Measurements from ENCODE around the gene GRAMD2B. TPM values are rescaled to one million over a fixed set of nuclear protein-coding genes. Genes with fewer than 3 reads are reported as not detected.
"Not testable (repeated sequence)": the region's sequence is repeated elsewhere in the genome, so short reads cannot be mapped to it uniquely, and the experiment has no call there.

GRAMD2B gene
- total RNA-seq, 1 donor = 6.9 TPM

DNA sequence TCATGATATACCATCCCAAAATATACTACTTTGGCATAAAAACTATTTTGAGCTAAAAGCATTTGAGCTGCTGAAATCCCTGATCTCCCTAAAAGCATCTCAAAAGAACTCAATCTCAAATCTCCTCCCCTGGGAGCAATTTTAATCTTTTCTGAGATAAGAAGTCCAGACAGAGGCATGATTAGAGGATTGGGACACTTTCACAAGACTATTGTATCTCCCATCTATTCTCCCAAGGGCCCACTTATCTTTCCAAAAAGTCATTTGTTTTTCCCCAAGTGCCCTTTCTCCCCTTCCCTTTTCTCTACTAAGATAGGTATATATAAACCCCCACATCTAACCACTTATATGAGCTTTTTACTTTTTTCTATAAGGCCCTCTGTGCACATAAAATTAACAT is 92.1 kb downstream of the GRAMD2B start:
- no peaks in the 10 kb centered on the region for H3K27me3 ChIP-seq (ENCODE audit: insufficient read depth, low read length)
- no peak overlapping the region for H3K4me3 ChIP-seq (ENCODE audit: low read length)
- H3K9me3 ChIP-seq (ENCODE audit: low read depth, low read length) = no peaks in the 10 kb centered on the region
- no peaks in the 10 kb centered on the region for H3K4me1 ChIP-seq (ENCODE audit: insufficient read depth, low read length)

GRCh38 chr5:126516133-126516532 is 92.9 kb downstream of the GRAMD2B start:
- Histone ChIP-seq H3K27me3 (ENCODE audit: insufficient read depth, low read length) (no peaks in the 10 kb centered on the region), H3K4me1 (ENCODE audit: insufficient read depth, low read length) (no peaks in the 10 kb centered on the region), H3K4me3 (ENCODE audit: low read length) (no peak overlapping the region), H3K9me3 (ENCODE audit: low read depth, low read length) (no peaks in the 10 kb centered on the region)

GRCh38 chr5:126516852-126517251 is 93.6 kb downstream of the GRAMD2B start:
- Histone ChIP-seq H3K4me1 (ENCODE audit: insufficient read depth, low read length) (no peaks in the 10 kb centered on the region), H3K4me3 (ENCODE audit: low read length) (no peak overlapping the region), H3K27me3 (ENCODE audit: insufficient read depth, low read length) (no peaks in the 10 kb centered on the region), H3K9me3 (ENCODE audit: low read depth, low read length) (no peaks in the 10 kb centered on the region)

GRCh38 chr5:126519223-126519622 is 96.0 kb downstream of the GRAMD2B start:
- not testable (repeated sequence) for H3K27me3 ChIP-seq (ENCODE audit: insufficient read depth, low read length); H3K4me1 ChIP-seq (ENCODE audit: insufficient read depth, low read length); H3K9me3 ChIP-seq (ENCODE audit: low read depth, low read length); H3K4me3 ChIP-seq (ENCODE audit: low read length)

- no peaks in the 10 kb centered on the region for H3K27me3 ChIP-seq (ENCODE audit: insufficient read depth, low read length)
- H3K9me3 ChIP-seq (ENCODE audit: low read depth, low read length) = no peaks in the 10 kb centered on the region
- H3K4me3 ChIP-seq (ENCODE audit: low read length) = no peak overlapping the region
Observed at GRCh38 chr5:126519637-126520592, 96.7 kb downstream of the GRAMD2B start.

GRCh38 chr5:126520593-126520953 is 97.4 kb downstream of the GRAMD2B start:
- Histone ChIP-seq H3K9me3 (ENCODE audit: low read depth, low read length) (no peaks in the 10 kb centered on the region), H3K4me1 (ENCODE audit: insufficient read depth, low read length) (no peaks in the 10 kb centered on the region), H3K4me3 (ENCODE audit: low read length) (no peak overlapping the region), H3K27me3 (ENCODE audit: insufficient read depth, low read length) (no peaks in the 10 kb centered on the region)

More at GRCh38 chr5:126519637-126520592, 96.7 kb downstream of the GRAMD2B start:
- no peaks in the 10 kb centered on the region for H3K4me1 ChIP-seq (ENCODE audit: insufficient read depth, low read length)

DNA sequence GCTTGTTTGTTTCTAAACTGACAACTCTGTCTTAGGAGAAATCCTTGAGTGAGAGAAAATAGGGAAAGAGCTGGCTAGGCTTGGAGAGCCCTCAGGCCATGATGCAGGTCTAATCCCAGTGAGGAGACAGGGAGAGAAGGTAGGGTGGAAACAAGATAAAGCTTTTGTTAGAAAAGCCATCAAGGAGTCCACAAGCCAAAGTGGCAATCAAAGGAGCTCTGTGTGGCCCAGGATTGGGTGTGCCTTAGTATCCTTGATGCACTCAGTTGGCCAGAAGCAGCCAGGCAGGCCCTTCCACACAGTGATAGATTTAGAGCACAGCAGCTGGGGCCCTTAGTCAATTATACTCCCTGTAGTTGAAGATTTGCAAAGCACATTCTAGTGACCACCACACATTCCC is 97.9 kb downstream of the GRAMD2B start:
- no peaks in the 10 kb centered on the region for H3K27me3 ChIP-seq (ENCODE audit: insufficient read depth, low read length)
- no peak overlapping the region for H3K4me3 ChIP-seq (ENCODE audit: low read length)
- H3K9me3 ChIP-seq (ENCODE audit: low read depth, low read length) = no peaks in the 10 kb centered on the region
- H3K4me1 ChIP-seq (ENCODE audit: insufficient read depth, low read length) = no peaks in the 10 kb centered on the region

- Histone ChIP-seq H3K27me3 (ENCODE audit: insufficient read depth, low read length) (no peaks in the 10 kb centered on the region), H3K9me3 (ENCODE audit: low read depth, low read length) (no peaks in the 10 kb centered on the region), H3K4me3 (ENCODE audit: low read length) (no peak overlapping the region), H3K4me1 (ENCODE audit: insufficient read depth, low read length) (no peaks in the 10 kb centered on the region)
Observed at GRCh38 chr5:126523818-126524510, 100.8 kb downstream of the GRAMD2B start.

DNA sequence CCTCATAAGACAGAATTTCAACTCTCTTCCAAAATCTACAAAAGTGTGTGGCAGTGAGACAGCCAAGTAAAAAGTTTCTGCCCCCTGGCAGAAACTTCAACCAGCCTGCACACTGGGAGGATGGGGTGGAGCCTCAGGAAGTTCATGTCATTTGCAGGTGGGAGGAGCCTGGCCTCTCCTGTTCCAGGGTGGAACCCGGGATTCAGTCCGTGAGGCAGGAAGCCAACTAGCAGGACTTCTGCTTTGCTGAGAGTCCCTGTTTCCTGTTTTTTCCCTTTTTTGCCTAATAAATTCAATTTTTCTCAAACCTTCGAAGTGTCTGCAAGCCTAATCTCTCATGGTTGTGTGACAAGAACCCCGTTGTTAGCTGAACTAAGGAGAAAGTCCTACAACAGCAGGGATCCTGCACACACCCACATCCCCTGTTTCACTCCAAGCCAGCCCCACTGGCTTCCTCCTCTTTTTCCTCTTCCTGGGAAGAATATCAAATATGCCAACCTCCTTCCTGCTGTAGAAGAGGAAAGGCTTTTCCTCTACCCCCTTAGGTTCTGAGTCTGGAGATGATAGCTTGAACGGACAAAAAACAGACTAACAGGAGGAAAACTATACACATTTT is 102.5 kb downstream of the GRAMD2B start:
- Histone ChIP-seq H3K27me3 (ENCODE audit: insufficient read depth, low read length) (no peaks in the 10 kb centered on the region), H3K4me1 (ENCODE audit: insufficient read depth, low read length) (no peaks in the 10 kb centered on the region), H3K9me3 (ENCODE audit: low read depth, low read length) (no peaks in the 10 kb centered on the region)

GRCh38 chr5:126526493-126526892 is 103.3 kb downstream of the GRAMD2B start:
- Histone ChIP-seq H3K9me3 (ENCODE audit: low read depth, low read length) (no peaks in the 10 kb centered on the region), H3K4me3 (ENCODE audit: low read length) (no peak overlapping the region), H3K4me1 (ENCODE audit: insufficient read depth, low read length) (no peaks in the 10 kb centered on the region), H3K27me3 (ENCODE audit: insufficient read depth, low read length) (no peaks in the 10 kb centered on the region)

More for the DNA sequence above, 102.5 kb downstream of the GRAMD2B start:
- no peak overlapping the region for H3K4me3 ChIP-seq (ENCODE audit: low read length)

- no peak overlapping the region for H3K4me3 ChIP-seq (ENCODE audit: low read length)
- no peaks in the 10 kb centered on the region for H3K4me1 ChIP-seq (ENCODE audit: insufficient read depth, low read length)
- no peaks in the 10 kb centered on the region for H3K9me3 ChIP-seq (ENCODE audit: low read depth, low read length)
- no peaks in the 10 kb centered on the region for H3K27me3 ChIP-seq (ENCODE audit: insufficient read depth, low read length)
Observed at GRCh38 chr5:126527158-126527557, 103.9 kb downstream of the GRAMD2B start.

DNA sequence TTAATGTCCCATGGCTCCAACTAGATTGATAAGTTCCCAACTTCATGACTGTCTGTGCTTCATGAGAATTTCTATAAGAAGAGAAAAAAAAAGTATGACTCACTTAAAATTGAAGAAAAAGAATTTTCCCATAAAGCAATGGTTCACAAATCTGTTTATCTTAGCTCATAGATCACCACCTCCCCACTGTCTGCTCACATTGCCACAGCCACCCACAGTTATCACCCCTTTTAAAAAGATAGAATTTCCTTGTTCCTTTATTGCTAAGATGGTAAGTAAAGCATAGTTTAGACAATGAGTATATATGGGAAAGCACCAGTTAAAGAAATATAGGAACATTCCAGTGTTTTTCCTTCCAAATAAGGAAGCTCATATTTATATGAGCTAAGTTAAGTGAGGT is 104.7 kb downstream of the GRAMD2B start:
- Histone ChIP-seq H3K9me3 (ENCODE audit: low read depth, low read length) (no peaks in the 10 kb centered on the region), H3K4me3 (ENCODE audit: low read length) (no peak overlapping the region), H3K27me3 (ENCODE audit: insufficient read depth, low read length) (no peaks in the 10 kb centered on the region), H3K4me1 (ENCODE audit: insufficient read depth, low read length) (no peaks in the 10 kb centered on the region)

- no peaks in the 10 kb centered on the region for H3K9me3 ChIP-seq (ENCODE audit: low read depth, low read length)
- H3K4me3 ChIP-seq (ENCODE audit: low read length) = no peak overlapping the region
- H3K4me1 ChIP-seq (ENCODE audit: insufficient read depth, low read length) = no peaks in the 10 kb centered on the region
- H3K27me3 ChIP-seq (ENCODE audit: insufficient read depth, low read length) = no peaks in the 10 kb centered on the region
Observed at GRCh38 chr5:126531543-126532120, 108.4 kb downstream of the GRAMD2B start.

DNA sequence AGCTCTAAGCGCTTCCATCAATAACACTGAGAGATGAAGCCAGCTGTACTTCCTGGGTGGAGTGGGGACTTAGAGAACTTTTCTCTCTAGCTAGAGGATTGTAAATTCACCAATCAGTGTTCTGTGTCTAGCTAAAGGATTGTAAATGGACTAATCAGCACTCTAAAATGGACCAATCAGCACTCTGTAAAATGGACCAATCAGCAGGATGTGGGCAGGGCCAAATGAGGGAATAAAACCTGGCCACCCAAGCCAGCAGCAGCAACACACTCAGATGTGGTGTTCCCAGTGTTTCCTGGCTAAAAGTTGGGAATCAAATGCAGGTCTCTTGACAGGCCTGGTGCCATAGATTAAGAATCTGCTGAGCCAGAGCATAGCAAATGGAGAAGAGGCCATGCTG is 111.3 kb downstream of the GRAMD2B start:
- Histone ChIP-seq H3K4me3 (ENCODE audit: low read length) (no peak overlapping the region), H3K4me1 (ENCODE audit: insufficient read depth, low read length) (no peaks in the 10 kb centered on the region), H3K27me3 (ENCODE audit: insufficient read depth, low read length) (no peaks in the 10 kb centered on the region), H3K9me3 (ENCODE audit: low read depth, low read length) (no peaks in the 10 kb centered on the region)
